ENCODE results near the gene CD19.
A peak's percentile ranks its signal among the peaks of the same experiment; 100 is the strongest.

The CD19 gene

GRCh38 chr16:28933171-28933570 is 1.4 kb downstream of the CD19 start:
- no peaks in the 10 kb centered on the region for H3K36me3 ChIP-seq
- DNase-seq: no peak
- H3K4me3 ChIP-seq (ENCODE audit: low read depth, low read length): no peak overlapping the region
- no peaks in the 10 kb centered on the region for H3K9me3 ChIP-seq (ENCODE audit: severe bottlenecking)
- TF ChIP-seq CTCF (IDR thresholded peaks at IDR 0.05; ENCODE audit: low read depth, low read length): no peak
- H3K27me3 ChIP-seq (ENCODE audit: insufficient read depth, low read depth, severe bottlenecking): no peaks in the 10 kb centered on the region
- H3K27ac ChIP-seq: peak overlapping the region; percentile 81

GRCh38 chr16:28935346-28935745 is 3.6 kb downstream of the CD19 start:
- Histone ChIP-seq H3K27ac (no peak overlapping the region), H3K9me3 (ENCODE audit: severe bottlenecking) (no peaks in the 10 kb centered on the region), H3K4me3 (ENCODE audit: low read depth, low read length) (no peak overlapping the region), H3K27me3 (ENCODE audit: insufficient read depth, low read depth, severe bottlenecking) (no peaks in the 10 kb centered on the region), H3K36me3 (no peaks in the 10 kb centered on the region)
- DNase-seq: no peak
- TF ChIP-seq CTCF (IDR thresholded peaks at IDR 0.05; ENCODE audit: low read depth, low read length): no peak

- no peaks in the 10 kb centered on the region for H3K9me3 ChIP-seq (ENCODE audit: severe bottlenecking)
- no peaks in the 10 kb centered on the region for H3K27me3 ChIP-seq (ENCODE audit: insufficient read depth, low read depth, severe bottlenecking)
- no peaks in the 10 kb centered on the region for H3K36me3 ChIP-seq
- TF ChIP-seq CTCF (IDR thresholded peaks at IDR 0.05; ENCODE audit: low read depth, low read length): no peak
- no peak overlapping the region for H3K27ac ChIP-seq
- no peak overlapping the region for H3K4me3 ChIP-seq (ENCODE audit: low read depth, low read length)
- DNase-seq: peak; percentile 39
These were observed 4.4 kb downstream of the CD19 start for GRCh38 chr16:28935924-28936783.

- H3K4me3 ChIP-seq (ENCODE audit: low read depth, low read length): no peak overlapping the region
- no peaks in the 10 kb centered on the region for H3K9me3 ChIP-seq (ENCODE audit: severe bottlenecking)
- H3K27me3 ChIP-seq (ENCODE audit: insufficient read depth, low read depth, severe bottlenecking): no peaks in the 10 kb centered on the region
- H3K27ac ChIP-seq: no peak overlapping the region
- no peak for DNase-seq
- TF ChIP-seq CTCF (IDR thresholded peaks at IDR 0.05; ENCODE audit: low read depth, low read length): no peak
- no peaks in the 10 kb centered on the region for H3K36me3 ChIP-seq
These were observed 5.0 kb downstream of the CD19 start for GRCh38 chr16:28936784-28937155.

- Histone ChIP-seq H3K27me3 (ENCODE audit: insufficient read depth, low read depth, severe bottlenecking) (no peaks in the 10 kb centered on the region), H3K36me3 (no peaks in the 10 kb centered on the region), H3K4me3 (ENCODE audit: low read depth, low read length) (no peak overlapping the region), H3K9me3 (ENCODE audit: severe bottlenecking) (no peaks in the 10 kb centered on the region), H3K27ac (no peak overlapping the region)
- 0 out of 2 replicates have a peak, but pooled peaks have one; percentile 10 for TF ChIP-seq CTCF (IDR thresholded peaks at IDR 0.05; ENCODE audit: low read depth, low read length)
- DNase-seq: peak; percentile 37
These were observed 5.6 kb downstream of the CD19 start for GRCh38 chr16:28937222-28937876.

All from WERI-Rb-1 (cell line).